Fibroblast of lung (primary cell): ENCODE measurements around the gene MEGF6. TPM values are rescaled to one million over a fixed set of nuclear protein-coding genes. Genes with fewer than 3 reads are reported as not detected.

Source experiments
- DNase-seq, 2 donors: peaks; one replicate each; pipeline versions ENCODE4 v3.0.0 to v3.0.0-alpha.2; 2010; ENCODE audit warnings: low read depth in 2 of 2
- H2AFZ ChIP-seq: 2 replicates; pipeline ENCODE4 v1.5.1; 2012; ENCODE audit warnings: low read length, control low read depth, inconsistent platforms
- H3K27ac ChIP-seq: 2 replicates; pipeline ENCODE4 v1.5.1; 2011; ENCODE audit warnings: low read length, control low read depth; ENCODE audit not compliant: insufficient read depth
- H3K27me3 ChIP-seq: 2 replicates; pipeline ENCODE4 v1.5.1; 2011; ENCODE audit warnings: mild to moderate bottlenecking, low read length; ENCODE audit not compliant: control insufficient read depth, insufficient read depth
- H3K36me3 ChIP-seq: 2 replicates; pipeline ENCODE4 v1.5.1; 2011; ENCODE audit warnings: low read length; ENCODE audit not compliant: control insufficient read depth, insufficient read depth
- H3K4me1 ChIP-seq: 2 replicates; pipeline ENCODE4 v1.5.1; 2011; ENCODE audit warnings: low read length; ENCODE audit not compliant: control insufficient read depth, insufficient read depth; ENCODE audit errors: extremely low read depth
- H3K4me2 ChIP-seq: 2 replicates; pipeline ENCODE4 v1.5.1; 2011; ENCODE audit warnings: low read length, control low read depth; ENCODE audit not compliant: insufficient read depth; ENCODE audit errors: extremely low read depth
- H3K4me3 ChIP-seq, 4 experiments: fragments of 200-600 bp in 1 of 4; sonication (generic) in 1 of 4; replicated peaks in 1 of 4; 2 replicates each; pipeline ENCODE4 v1.5.1; 2011 to 2016; ENCODE audit warnings: low read length in 4 of 4, low read depth in 3 of 4, mild to moderate bottlenecking in 3 of 4, control low read depth in 2 of 4, inconsistent platforms in 1 of 4, mixed read lengths in 1 of 4; ENCODE audit not compliant: insufficient read depth in 1 of 4; ENCODE audit errors: control extremely low read depth in 1 of 4
- H3K79me2 ChIP-seq: 2 replicates; pipeline ENCODE4 v1.5.1; 2012; ENCODE audit warnings: mild to moderate bottlenecking, low read length, inconsistent platforms; ENCODE audit not compliant: control insufficient read depth, insufficient read depth
- H3K9ac ChIP-seq: 2 replicates; pipeline ENCODE4 v1.5.1; 2011; ENCODE audit warnings: mild to moderate bottlenecking, low read length, control low read depth; ENCODE audit not compliant: insufficient read depth
- H3K9me3 ChIP-seq: 2 replicates; pipeline ENCODE4 v1.5.1; 2012; ENCODE audit warnings: low read depth, low read length; ENCODE audit not compliant: control insufficient read depth, insufficient read depth
- H4K20me1 ChIP-seq: 2 replicates; pipeline ENCODE4 v1.5.1; 2011; ENCODE audit warnings: low read length; ENCODE audit not compliant: control insufficient read depth, insufficient read depth; ENCODE audit errors: extremely low read depth
- CTCF ChIP-seq, 2 donors: IDR thresholded peaks in 1 of 2; conservative IDR thresholded peaks in 1 of 2; 1 replicate in 1 of 2; 2 replicates in 1 of 2; pipeline ENCODE4 v1.5.1; 2011 to 2012; ENCODE audit warnings: low read length in 2 of 2, control low read depth in 1 of 2, inconsistent platforms in 1 of 2, low read depth in 1 of 2, mild to moderate bottlenecking in 1 of 2
- EZH2 ChIP-seq: IDR thresholded peaks from 2 replicates; pipeline ENCODE4 v1.5.1; 2012; ENCODE audit warnings: low read length, control low read depth, mild to moderate bottlenecking; ENCODE audit errors: missing control alignments
- polyA plus RNA-seq, 2 donors: library from polyadenylated mRNA; depleted of rRNA in 1 of 2; stranded (reverse) in 1 of 2; unstranded in 1 of 2; fragments of >200 nt; gene quantifications; 2 replicates each; pipeline ENCODE4 v1.2.1, GENCODE V29; 2011 to 2012; ENCODE audit warnings: missing spikeins in 1 of 2
- total RNA-seq: library from RNA; depleted of rRNA; stranded (reverse); fragments of >200 nt; gene quantifications from 2 replicates; pipeline ENCODE4 v1.2.1, GENCODE V29; 2014

Gene MEGF6
- total and polyA plus RNA-seq, 2 donors (not counting 1 experiment from before 2014, with no cell fraction given), result 1.6 to 11.6 TPM

- no peaks in the 10 kb centered on the region for H3K9me3 ChIP-seq
- H3K79me2 ChIP-seq, result no peaks in the 10 kb centered on the region
- H3K4me2 ChIP-seq, result no peak overlapping the region
- no peak overlapping the region for H3K27ac ChIP-seq
- no peak overlapping the region for H3K4me3 ChIP-seq
- no peak for DNase-seq
- TF ChIP-seq EZH2 (no peak), CTCF (conservative IDR thresholded peaks at IDR 0.05 in 1 of 2, IDR thresholded peaks at IDR 0.05 in 1 of 2; ENCODE audit: low read depth in 1 of 2, low read length in 2 of 2) (no peak)
- H4K20me1 ChIP-seq, result no peaks in the 10 kb centered on the region
- no peaks in the 10 kb centered on the region for H3K36me3 ChIP-seq
- no peak overlapping the region for H2AFZ ChIP-seq
- H3K27me3 ChIP-seq, result no peaks in the 10 kb centered on the region
- no peak overlapping the region for H3K9ac ChIP-seq
- no peaks in the 10 kb centered on the region for H3K4me1 ChIP-seq
Measured at GRCh38 chr1:3617806-3618345, 6.6 kb upstream of the MEGF6 start.

- H2AFZ ChIP-seq, result no peak overlapping the region
- TF ChIP-seq CTCF (conservative IDR thresholded peaks at IDR 0.05 in 1 of 2, IDR thresholded peaks at IDR 0.05 in 1 of 2; ENCODE audit: low read depth in 1 of 2, low read length in 2 of 2) (no peak), EZH2 (no peak)
- no peaks in the 10 kb centered on the region for H3K4me1 ChIP-seq
- no peak for DNase-seq
- no peak overlapping the region for H3K9ac ChIP-seq
- no peaks in the 10 kb centered on the region for H3K9me3 ChIP-seq
- H3K4me2 ChIP-seq, result no peak overlapping the region
- H3K27me3 ChIP-seq, result no peaks in the 10 kb centered on the region
- no peak overlapping the region for H3K4me3 ChIP-seq
- no peaks in the 10 kb centered on the region for H4K20me1 ChIP-seq
- H3K27ac ChIP-seq, result no peak overlapping the region
- no peaks in the 10 kb centered on the region for H3K36me3 ChIP-seq
- no peaks in the 10 kb centered on the region for H3K79me2 ChIP-seq
Measured at GRCh38 chr1:3616861-3617260, 5.6 kb upstream of the MEGF6 start.

- no peak for DNase-seq
- Histone ChIP-seq H3K9me3 (no peaks in the 10 kb centered on the region), H3K4me2 (no peak overlapping the region), H4K20me1 (no peaks in the 10 kb centered on the region), H3K4me1 (no peaks in the 10 kb centered on the region), H3K9ac (no peak overlapping the region), H3K4me3 (no peak overlapping the region), H3K27ac (no peak overlapping the region), H3K27me3 (peaks cover 4% of the 10 kb centered on the region), H3K36me3 (no peaks in the 10 kb centered on the region), H2AFZ (no peak overlapping the region), H3K79me2 (no peaks in the 10 kb centered on the region)
- peak; percentile 58 to 71 for TF ChIP-seq CTCF (conservative IDR thresholded peaks at IDR 0.05 in 1 of 2, IDR thresholded peaks at IDR 0.05 in 1 of 2; ENCODE audit: low read depth in 1 of 2, low read length in 2 of 2)
- TF ChIP-seq EZH2, result no peak
Measured at GRCh38 chr1:3614755-3615742, 3.7 kb upstream of the MEGF6 start.
